Left kidney (tissue), 2 donors: Measurements from ENCODE around the gene ZNF511. TPM values are rescaled to one million over a fixed set of nuclear protein-coding genes. Genes with fewer than 3 reads are reported as not detected.

Experiments used
- DNase-seq: peaks from one replicate; pipeline ENCODE4 v3.0.0-alpha.2; 2013
- polyA plus RNA-seq: library from polyadenylated mRNA; unstranded; fragments of 120-200 nt; gene quantifications from one replicate; pipeline ENCODE4 v1.2.1, GENCODE V29; 2013; ENCODE audit not compliant: insufficient read length

The ZNF511 gene
- polyA plus RNA-seq, 1 donor = 30.7 TPM

DNA sequence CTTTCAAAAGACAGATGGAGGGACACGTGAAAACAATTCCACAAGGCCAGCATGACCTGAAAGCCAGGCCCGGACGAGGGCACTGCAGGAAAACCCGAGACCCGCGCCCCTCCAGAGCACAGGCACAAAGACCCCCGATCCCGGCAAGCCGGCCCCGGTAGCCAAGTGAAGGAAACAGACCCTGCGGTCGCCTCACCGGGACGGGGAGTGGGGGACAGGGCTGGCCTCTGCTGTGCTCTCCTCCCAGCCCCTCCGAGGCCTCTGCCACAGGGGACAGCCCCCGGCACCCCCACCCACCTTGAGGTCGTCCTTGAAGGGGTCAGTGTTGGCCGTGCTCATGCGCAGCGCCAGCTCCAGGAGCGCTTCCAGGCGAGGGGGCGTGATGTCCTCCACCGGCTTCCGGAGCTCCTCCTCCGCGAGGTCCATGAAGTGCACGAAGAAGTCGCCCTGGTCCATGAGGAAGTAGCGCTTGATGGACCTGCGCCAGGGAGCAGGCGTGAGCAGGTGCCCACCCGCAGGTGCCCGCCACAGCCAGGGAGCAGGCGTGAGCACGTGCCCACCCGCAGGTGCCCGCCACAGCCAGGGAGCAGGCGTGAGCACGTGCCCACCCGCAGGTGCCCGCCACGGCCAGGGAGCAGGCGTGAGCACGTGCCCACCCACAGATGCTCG lies 20.7 kb upstream of the ZNF511 start:
- no peak for DNase-seq

DNA sequence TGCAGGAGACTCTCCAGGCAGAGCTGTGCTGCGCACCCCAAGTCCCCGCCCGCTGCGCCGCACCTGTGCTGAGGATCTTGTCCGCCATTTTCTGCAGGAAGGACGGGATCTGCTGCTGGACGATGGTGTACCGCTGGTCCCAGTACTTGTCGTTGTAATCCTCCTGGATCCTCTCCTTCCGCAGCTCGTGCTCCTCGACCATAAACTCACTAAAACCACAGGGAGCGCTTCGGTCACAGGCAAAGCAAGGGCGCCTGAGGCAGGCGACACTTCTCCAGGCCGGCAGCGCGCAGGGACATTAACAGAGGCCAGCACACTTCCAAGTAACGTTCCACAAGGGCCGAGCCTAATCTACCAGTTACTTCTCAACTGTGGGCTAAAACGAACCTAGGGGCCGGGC lies 19.0 kb upstream of the ZNF511 start:
- DNase-seq = no peak

DNA sequence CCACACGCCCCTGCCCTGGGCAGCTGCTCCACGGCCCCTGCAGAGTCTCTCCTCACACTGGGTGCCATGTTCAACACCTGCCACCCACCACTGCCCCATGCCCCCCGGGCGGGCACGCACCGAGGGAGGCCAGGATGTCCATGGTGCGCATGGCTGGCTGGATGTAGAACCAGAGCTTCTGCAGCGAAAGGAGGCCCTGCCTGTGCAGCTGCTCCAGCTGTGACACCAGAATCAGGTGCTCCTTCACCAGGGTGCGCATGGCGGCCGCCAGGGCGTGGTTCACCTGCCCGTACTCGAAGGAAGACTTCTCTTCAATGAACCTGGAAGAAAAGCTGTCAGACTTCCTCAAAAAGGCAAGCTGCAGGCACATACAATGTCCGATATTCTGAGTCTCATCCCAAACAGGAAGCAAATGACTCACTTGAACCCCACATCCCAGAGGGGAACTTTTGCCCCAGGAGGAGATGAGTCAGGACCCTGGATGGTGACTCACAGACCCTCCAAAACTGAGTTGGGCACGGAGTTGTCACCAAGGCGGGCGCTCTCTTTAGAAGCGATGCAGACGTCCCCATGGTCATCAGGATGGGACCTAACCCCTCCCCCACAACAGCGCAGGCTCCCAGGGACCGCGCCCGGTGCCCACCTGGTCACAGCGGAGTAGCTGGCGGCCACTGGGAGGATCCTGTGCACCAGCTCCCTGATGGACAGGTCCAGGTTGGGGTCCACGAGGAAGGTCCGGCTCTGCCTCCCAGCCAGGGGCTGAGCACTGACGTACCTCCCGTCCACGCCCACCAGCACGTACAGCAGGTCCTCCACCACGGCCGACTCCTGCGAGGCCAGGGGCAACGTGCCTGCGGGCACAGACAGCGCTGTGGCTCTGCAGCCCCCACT lies 15.6 kb upstream of the ZNF511 start:
- DNase-seq = no peak

DNA sequence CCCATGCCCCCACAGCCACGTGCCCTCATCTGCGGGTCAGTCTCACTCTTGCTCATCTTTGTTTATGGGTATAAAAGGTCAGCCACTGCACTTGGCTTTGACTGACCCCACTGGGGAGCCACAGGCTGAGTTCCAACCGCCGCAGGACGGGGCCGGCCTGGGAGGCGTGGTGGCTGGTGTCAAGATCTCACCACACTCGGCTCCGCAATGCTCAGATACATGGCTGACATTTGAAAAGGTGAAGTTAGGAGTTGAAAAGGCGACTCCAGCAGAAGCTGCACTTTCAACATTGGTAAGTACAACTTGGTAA lies 14.9 kb upstream of the ZNF511 start:
- no peak for DNase-seq

DNA sequence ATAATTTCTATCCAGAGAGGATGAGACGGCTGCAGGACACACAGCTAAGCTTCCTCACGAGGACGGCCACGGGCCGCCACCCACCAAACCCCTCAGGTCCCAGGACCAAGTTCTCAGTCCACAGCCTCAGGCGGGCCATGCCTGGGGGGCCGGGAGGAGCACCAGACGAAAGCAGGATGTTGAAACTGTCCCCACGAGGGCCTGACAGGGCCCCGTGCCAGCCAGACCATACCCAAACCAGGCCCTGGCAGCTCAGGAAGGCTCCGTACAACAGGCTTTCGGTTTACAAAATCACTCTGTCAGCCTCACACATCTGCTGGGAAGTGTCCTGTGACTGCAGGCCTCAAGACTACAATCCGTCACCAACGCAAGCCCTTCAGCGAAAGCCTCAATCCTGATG lies 14.5 kb upstream of the ZNF511 start:
- no peak for DNase-seq

DNA sequence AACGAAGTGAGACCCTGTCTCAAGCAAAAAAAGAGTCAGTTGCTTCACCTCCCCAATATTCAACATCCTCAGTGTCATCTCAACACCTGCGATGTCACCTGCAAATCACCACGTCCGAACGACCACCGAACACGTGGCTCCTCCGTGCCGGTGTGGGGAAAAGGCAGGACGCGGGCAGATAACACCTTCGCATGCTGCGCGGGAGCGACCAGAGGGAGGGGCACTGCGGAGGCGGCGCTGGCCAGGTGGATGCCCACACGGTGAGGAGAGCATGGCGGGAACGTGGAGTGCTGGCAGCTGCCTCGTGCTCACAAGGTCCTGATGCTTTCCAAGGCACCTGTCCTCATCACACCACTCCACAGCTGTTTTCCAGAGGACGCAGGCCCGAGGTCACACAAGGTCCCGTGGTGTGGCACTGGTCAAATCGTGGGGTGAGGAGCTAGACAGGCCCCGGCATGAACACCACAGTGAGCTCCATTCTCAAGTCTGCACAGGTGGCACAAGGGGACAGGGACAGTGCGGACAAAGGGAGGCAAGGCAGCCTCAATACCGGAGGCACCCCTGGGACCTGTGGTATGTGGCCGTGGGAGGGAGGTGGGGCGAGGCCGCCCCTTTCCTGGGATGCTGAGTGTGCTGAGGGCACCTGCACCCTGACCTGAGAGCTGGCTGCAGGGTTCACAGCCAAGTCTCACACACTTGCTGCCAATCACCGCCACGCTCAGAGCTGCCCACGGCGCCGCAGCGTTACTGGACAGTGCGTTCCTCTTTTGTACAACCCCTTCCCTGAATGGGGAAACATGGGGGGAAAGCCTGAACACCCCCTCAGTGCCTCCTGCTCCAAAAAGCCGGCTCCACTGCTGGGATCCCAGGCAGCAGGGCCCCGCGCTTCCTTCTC lies 13.0 kb upstream of the ZNF511 start:
- DNase-seq = no peak

DNA sequence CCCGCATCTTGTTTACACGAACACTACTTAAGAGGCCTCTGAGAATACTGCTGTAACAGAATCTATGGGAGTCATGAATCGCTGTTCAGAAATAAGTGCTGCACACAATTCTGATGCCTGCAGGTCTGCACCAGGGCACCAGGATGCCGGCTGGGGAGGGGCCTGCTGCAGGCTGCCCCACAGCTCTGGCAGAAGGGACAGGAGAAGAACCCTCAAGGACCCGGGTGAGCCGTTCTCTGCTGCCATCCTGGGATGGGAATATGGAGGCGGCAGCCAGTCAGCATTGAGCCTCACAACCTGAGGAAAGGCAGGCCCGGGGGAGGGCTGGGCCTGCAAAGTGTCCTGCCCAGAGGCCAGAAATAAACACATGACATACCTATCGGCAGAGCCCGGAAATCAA lies 11.2 kb upstream of the ZNF511 start:
- DNase-seq = no peak

DNA sequence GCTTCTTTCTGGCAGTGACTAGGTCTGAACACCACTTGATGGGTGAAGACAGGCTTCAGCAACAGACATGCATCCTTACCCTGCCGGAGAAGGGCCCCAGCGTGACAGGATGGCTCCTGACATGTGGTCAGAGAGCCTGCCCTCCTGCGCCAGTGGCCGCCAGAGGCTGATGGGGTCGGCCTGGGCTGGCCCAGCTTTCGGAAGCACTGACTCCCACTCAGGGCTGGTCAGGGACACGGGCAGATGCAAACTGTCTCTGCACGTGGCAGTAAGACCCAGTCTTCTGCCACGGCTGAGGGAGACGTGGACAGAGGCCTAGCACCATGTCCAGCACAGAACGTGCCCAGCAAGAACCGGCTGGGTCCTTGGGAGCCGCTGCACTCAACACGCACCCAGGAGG lies 10.2 kb upstream of the ZNF511 start:
- no peak for DNase-seq

DNA sequence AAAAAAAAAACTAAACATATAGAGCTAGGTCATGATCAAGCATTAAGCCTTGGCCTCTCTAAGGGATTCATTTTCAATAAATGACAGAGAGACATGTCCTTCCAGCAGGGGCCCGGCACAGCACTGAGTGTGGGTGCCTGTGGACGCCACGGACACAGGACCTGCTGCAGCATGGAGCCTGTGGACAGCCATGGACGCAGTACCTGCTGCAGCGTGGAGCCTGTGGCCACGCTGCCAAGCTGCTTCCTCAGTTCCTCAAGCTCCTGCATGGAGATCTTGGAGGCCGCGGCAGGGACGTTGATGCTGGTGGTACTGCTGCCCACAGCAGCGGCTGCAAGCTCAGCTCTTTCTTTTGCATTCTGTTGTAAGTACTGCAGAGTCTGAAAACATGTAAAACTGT lies 9.5 kb upstream of the ZNF511 start:
- DNase-seq = no peak

DNA sequence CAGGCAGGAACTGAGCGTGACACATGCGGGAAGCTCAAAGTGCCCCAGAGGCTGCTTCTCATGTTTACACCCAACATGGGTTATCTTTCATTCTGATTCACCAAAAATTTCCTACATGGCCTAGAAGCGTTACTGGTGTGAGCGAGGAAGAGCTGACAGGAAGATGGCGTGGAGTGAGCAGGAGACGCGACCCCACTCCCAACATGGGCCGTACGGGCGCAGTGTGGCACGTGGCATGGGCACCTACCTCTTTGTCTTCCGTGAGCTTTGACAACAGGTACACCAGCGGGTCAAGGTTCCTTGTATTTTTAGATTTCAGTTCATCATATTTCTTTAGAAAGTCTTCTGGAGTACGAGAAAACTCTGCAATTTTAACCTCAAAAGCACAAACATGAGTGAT lies 9.0 kb upstream of the ZNF511 start:
- DNase-seq = no peak

DNA sequence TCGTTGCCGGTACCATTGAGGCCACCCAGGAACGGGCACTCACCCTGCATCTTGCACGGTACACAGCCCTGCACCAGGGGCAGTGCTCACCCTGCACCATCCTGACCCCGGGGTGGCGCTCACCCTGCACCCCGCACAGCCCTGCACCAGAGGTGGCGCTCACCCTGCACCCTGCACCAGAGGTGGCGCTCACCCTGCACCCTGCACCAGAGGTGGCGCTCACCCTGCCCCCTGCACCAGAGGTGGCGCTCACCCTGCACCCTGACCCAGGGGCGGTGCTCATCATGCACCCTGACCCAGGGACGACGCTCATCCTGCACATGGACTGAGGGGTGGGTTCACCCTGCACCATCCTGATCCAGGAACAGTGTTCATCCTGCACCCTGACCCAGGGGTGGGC lies 6.5 kb upstream of the ZNF511 start:
- DNase-seq = no peak

DNA sequence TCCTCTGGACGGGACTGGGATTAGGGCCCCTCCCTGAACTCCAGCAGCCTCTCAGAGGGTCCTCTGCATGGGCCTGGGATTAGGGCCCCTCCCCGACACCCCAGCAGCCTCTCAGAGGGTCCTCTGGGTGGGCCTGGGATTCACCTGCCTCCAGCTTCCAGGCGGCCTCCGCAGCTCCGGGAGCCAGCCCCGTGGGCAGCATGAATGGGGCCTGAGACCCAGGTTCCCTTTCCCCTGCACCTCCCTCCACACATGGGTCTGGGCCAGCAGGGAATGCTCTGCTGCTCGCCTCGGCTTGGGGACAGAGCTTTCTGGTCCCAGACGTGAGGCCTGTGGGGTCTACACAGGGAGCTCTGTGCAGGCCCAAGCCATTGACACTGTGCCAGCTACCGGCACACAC lies 5.5 kb upstream of the ZNF511 start:
- DNase-seq = no peak

DNA sequence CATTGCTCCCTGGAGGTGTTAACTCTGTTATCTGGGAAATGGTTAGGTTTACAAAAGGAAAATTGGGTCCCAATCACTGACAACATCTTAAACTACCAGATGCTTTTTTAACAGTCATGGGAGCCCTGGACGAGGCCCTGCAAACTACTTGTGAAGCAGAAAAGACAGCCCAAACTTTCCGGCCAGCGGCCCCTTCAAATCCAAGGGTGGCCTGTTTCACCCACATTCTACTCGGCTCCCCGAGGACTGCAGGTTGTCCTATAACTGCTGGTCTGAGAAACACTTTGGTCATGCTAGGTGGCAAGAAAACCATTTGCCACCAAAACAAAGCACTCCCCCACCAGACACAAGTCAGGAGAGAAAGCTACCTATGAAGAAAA lies 2.6 kb upstream of the ZNF511 start:
- DNase-seq = no peak

DNA sequence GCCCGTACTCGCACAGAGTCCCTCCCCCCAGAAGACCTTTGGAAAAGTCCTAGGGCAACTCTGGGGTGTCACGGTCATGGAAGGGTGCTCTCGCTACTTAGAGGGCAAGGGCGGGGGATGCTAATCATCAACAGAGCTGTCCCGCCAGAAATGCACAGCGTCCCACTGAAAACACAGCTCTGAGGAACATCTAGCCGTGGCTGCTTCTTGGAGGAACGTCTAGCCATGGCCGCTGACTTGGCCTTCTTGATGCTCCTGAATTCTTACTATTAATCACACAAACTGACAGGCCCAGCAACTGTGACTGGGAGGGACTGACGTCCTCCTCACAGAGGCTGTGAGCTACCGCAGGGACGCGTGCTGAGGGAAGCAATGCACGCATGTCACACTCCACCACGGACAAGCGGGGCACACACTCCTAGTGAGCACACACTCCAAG lies 1.8 kb upstream of the ZNF511 start:
- DNase-seq = no peak

DNA sequence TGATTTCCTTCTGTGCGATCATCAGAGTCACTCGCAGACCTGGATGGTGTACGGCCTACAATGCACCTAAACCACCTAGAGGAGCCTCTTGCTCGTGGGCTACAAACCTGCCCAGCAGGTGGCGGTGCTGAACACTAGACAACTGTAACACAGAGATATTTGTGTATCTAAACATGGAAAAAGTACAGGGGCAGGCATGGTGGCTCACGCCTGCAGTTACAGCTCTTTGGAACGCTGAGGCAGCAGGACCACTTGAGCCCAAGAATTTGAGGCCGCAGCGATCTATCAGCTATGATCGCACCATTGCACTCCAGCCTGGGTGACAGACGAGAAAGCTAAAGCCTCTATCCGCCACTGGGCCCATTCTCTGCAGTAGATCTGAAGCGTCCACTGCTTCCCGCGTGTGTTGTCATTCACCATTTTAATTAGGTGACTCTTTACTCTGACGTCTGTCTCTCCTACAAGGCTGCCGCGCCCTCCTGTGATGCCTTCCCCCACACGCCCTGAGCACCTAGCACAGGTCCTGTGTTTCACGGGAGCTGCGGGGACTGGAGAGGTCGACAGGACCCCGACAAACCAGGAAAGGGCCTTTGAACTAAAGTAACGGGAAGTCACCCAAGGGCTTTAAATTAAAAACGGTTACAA lies 816 bp upstream of the ZNF511 start:
- DNase-seq = peak; percentile 82

DNA sequence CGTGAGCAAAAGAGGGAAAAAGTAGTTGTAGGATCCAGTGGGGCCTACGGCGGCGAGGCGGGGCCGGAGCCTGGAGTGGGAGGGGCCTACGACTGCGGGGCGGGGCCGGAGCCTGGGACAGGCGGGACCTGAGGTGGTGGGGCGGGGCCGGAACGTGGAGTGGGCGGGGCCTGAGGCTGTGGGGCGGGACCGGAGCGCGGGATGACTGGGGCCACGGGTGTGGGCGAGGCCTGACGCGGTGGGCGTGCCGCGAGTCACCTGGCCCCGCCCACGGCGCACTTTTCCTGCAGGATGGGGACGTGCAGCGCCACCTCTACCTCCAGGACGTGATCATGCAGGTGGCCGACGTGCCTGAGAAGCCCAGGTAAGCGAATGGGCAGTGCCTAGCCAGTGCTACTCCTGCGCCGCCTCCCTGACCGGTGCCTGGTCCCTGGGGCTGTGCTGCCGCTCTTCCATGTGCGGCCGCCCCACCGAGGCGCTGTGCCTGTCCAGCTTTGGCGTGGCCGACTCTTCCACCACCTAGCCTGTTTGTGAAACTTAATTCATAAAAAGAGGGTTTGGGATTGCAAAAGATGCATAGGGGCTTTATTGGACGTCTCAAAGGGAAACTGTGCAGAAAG lies 496 bp downstream of the ZNF511 start:
- peak; percentile 82 for DNase-seq

DNA sequence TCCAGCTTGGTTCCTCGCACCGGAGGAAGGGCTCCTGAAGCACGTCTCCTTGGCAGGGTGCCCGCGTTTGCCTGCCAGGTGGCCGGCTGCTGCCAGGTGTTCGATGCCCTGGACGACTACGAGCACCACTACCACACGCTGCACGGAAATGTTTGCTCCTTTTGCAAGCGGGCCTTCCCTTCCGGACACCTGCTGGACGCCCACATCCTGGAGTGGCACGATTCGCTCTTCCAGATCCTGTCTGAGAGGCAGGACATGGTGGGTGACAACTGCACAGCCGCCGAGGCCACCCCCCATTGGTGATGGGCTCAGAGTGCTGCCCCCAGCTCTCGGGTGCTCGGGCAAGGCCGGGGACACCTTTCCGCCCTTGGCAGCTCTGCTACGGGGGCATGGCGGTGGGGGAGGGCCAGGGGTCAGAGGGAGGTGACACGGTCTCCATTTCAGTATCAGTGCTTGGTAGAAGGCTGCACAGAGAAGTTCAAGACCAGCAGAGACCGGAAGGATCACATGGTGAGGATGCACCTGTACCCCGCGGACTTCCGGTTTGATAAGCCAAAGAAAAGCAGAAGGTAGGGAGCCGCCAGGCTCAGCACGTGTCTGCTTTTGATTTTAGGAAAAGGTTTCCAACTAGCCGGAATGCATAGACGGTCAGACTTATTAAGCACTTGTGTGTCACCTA lies 1.1 kb downstream of the ZNF511 start:
- DNase-seq = no peak

DNA sequence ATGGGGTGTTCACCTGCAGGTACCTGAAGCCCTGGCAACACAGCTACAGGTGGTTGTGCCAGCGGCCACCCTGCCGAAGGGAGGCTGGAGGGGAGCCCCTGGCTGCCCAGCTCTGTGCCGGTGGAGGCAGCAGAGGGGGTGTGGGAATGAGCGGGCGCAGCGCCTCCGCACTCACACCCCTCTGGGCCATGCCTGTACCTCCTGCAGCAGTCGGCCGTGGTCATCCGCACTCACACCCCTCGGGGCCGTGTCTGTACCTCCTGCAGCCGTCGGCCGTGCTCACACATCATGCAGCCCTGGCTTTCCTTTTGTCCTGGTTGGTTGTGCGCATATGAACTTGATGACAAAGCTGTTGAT lies 1.7 kb downstream of the ZNF511 start:
- DNase-seq = no peak

DNA sequence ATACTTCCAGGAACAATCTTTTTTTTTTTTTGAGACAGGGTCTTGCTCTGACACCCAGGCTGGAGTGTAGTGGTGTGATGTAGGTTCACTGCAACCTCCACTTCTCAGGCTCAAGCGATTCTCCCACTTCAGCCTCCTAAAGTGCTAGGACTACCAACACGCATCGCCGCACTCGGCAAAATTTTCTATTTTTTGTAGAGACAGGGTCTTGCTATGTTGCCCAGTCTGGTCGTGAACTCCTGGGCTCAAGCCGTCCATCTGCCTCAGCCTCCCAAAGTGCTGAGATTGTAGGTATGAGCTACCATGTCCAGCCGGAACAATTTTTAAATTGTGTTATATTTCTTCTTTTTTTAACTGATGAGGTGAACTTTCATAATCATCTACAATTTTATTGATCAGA lies 2.1 kb downstream of the ZNF511 start:
- DNase-seq = no peak

DNA sequence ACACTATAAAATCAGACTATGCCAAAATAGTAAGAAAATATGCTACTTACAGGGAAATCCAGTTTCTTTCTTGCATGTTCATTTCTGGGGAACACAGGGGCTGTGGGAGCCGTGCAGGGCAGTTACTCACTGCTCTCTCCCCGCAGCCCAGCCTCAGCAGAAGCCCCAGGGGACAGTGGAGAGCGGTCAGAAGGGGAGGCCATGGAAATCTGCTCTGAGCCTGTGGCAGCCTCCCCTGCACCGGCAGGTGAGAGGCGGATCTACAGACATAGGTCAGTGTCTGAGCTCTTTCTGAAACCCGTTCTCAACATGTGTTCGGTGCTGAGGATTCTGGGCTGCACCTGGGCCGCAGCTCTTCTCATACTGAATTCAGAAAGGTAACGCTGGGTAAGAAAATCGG lies 2.9 kb downstream of the ZNF511 start:
- no peak for DNase-seq

DNA sequence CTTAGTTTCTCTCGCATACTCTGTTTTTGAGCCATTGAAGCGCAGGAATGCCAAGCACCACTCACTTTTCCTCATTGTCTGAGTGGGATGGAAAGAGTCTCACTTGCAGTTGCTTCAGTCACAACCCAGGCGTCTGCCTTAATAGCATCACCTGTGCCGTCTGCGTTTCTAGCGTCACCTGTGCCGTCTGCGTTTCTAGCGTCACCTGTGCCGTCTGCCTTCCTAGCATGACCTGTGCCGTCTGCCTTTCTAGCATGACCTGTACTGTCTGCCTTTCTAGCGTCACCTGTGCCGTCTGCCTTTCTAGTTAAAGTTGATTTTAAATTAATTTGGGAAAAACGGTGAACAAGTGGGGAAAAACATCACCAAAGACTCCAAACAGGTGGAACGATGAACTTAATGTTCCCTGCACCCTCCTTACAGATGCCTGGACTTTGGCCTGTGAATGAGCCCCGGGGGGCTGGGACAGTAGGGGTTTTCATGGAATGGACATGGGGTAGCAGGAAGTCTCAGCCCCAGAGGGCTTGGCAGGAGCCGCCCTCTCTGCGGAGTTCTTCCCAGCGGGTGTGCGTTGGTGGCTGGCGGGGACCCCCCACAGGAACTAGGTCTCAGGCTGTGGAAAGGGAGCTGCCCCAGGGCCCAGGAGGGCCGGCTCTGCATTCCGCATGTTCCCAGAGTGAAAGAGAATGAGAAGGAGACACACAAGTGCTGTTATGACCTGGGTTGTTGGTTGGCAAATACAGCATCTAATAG lies 3.5 kb downstream of the ZNF511 start:
- DNase-seq = no peak
